Thyroid gland (tissue), 4 donors: ENCODE results near the gene PRR3.

Experiments
- CTCF ChIP-seq, 6 experiments: fragments of 200-600 bp in 3 of 6; fragments of 450-650 bp in 3 of 6; sonication (generic) in 3 of 6; IDR thresholded peaks; one replicate each; pipeline ENCODE4 v1.5.1; 2016 to 2019; ENCODE audit warnings: antibody characterized with exemption in 6 of 6, mild to moderate bottlenecking in 2 of 6, inconsistent platforms in 1 of 6, moderate library complexity in 1 of 6
- POLR2A ChIP-seq, 2 donors: fragments of 450-650 bp; IDR thresholded peaks; one replicate each; pipeline ENCODE4 v1.6.1; 2017; ENCODE audit warnings: antibody characterized with exemption in 2 of 2, mild to moderate bottlenecking in 2 of 2, moderate library complexity in 1 of 2

GRCh38 chr6:30541515-30542403 lies 15.3 kb upstream of the PRR3 start:
- TF ChIP-seq CTCF (IDR thresholded peaks at IDR 0.05) (peak; percentile 86 to 96 (median 94)), POLR2A (IDR thresholded peaks at IDR 0.05) (no peak)
